K562 (cell line): ENCODE measurements around the gene ST6GALNAC1. TPM values are rescaled to one million over a fixed set of nuclear protein-coding genes. Genes with fewer than 3 reads are reported as not detected.

ENCODE experiments used
- ARID3A ChIP-seq: IDR thresholded peaks from 2 replicates; pipeline ENCODE4 v1.6.1; 2012; ENCODE audit warnings: low read depth, low read length, improper control_type of control experiment, borderline replicate concordance
- ARID4B ChIP-seq: sonication (generic); formaldehyde crosslinking; IDR thresholded peaks from 2 replicates; pipeline ENCODE4 v1.8.0; 2022; ENCODE audit warnings: mild to moderate bottlenecking, missing genetic modification reagents
- BRD4 ChIP-seq: fragments of 200-600 bp; sonication (generic); IDR thresholded peaks from 2 replicates; pipeline ENCODE4 v1.6.1; 2017; ENCODE audit warnings: inconsistent platforms
- ILF3 ChIP-seq: fragments of 450-650 bp; IDR thresholded peaks from 2 replicates; pipeline ENCODE4 v1.6.1; 2018; ENCODE audit warnings: antibody characterized with exemption, mild to moderate bottlenecking, moderate library complexity, borderline replicate concordance
- MNT ChIP-seq, 2 experiments: fragments of 450-650 bp; conservative IDR thresholded peaks; 2 replicates each; pipeline ENCODE4 v1.6.1; 2017; ENCODE audit warnings: mild to moderate bottlenecking in 2 of 2, moderate library complexity in 2 of 2
- NR4A1 ChIP-seq, 2 experiments: fragments of 250-450 bp in 1 of 2; fragments of 450-650 bp in 1 of 2; sonication (Bioruptor Pico) in 1 of 2; IDR thresholded peaks; 2 replicates each; pipeline versions ENCODE4 v1.4.0 to v1.6.1; 2016 to 2020; ENCODE audit warnings: mild to moderate bottlenecking in 2 of 2, missing compliant biosample characterization in 1 of 2, missing genetic modification characterization in 1 of 2, moderate library complexity in 1 of 2
- PHF8 ChIP-seq: fragments of 200-600 bp; sonication (generic); IDR thresholded peaks from 2 replicates; pipeline ENCODE4 v1.6.1; 2012; ENCODE audit warnings: mixed run types, mild to moderate bottlenecking, inconsistent platforms, low read length, moderate library complexity, borderline replicate concordance
- POLR2AphosphoS2 ChIP-seq: IDR thresholded peaks from 2 replicates; pipeline ENCODE4 v1.6.1; 2012; ENCODE audit warnings: low read length, improper control_type of control experiment
- SFPQ ChIP-seq: fragments of 200-400 bp; formaldehyde crosslinking; IDR thresholded peaks from 2 replicates; pipeline ENCODE4 v1.6.1; 2017; ENCODE audit warnings: mild to moderate bottlenecking, low read depth, low read length, moderate library complexity
- TGIF2 ChIP-seq: sonication (generic); formaldehyde crosslinking; IDR thresholded peaks from 2 replicates; pipeline ENCODE4 v1.8.1; 2022; ENCODE audit warnings: mild to moderate bottlenecking, missing genetic modification reagents, moderate library complexity
- THAP7 ChIP-seq: fragments of 250-450 bp; sonication (Bioruptor Pico); IDR thresholded peaks from 2 replicates; pipeline ENCODE4 v1.5.0; 2021
- polyA plus RNA-seq, 8 experiments: library from polyadenylated mRNA; depleted of rRNA in 4 of 8; stranded (reverse) in 5 of 8; unstranded in 3 of 8; fragments of >200 nt; fragmentation: Nextera tagmentation in 2 of 8; fragmentation: Illumina TruSeq in 1 of 8; extraction: Ambion mirVana in 2 of 8; extraction: Trizol in 1 of 8; gene quantifications; 2 replicates each; pipeline versions ENCODE4 v1.2.1 to v1.2.3, GENCODE V29; 2011 to 2014; ENCODE audit warnings: inconsistent platforms in 1 of 8, missing spikeins in 1 of 8
- total RNA-seq, 7 experiments: library from RNA; depleted of rRNA in 6 of 7; stranded (reverse); fragments of >200 nt in 6 of 7; fragmentation: Illumina TruSeq in 2 of 7; extraction: Trizol in 2 of 7; gene quantifications; 2 replicates each; pipeline versions ENCODE4 v1.2.1 to v1.2.3, GENCODE V29; 2011 to 2021; ENCODE audit warnings: low replicate concordance in 1 of 7

ST6GALNAC1 gene
- total and polyA plus RNA-seq, 9 of the 15 experiments (the other 6 are each of a cell fraction or from before 2014, with no cell fraction given): 20.6 to 68.4 (median 50.5) TPM

GRCh38 chr17:76577876-76578275 is 65.7 kb downstream of the ST6GALNAC1 start (continued):
- TF ChIP-seq NR4A1 (CRISPR knock-in tag; IDR thresholded peaks at IDR 0.05): no peak
- TF ChIP-seq NR4A1 (tag; IDR thresholded peaks at IDR 0.05): 0 out of 2 replicates have a peak, but pooled peaks have one; percentile 30
- TF ChIP-seq MNT (conservative IDR thresholded peaks at IDR 0.05): peak in 1 of 2 experiments; percentile 67; a peak in 1 of 4 replicates
- TF ChIP-seq PHF8: no peak
- TF ChIP-seq SFPQ: no peak
- TF ChIP-seq ILF3: no peak
- TF ChIP-seq BRD4: no peak
- TF ChIP-seq TGIF2 (CRISPR knock-in tag): no peak
- TF ChIP-seq THAP7 (CRISPR knock-in tag): no peak
- no peak for TF ChIP-seq ARID3A
- peak; percentile 42; the same call in 1 of the 2 replicates for TF ChIP-seq ARID4B (CRISPR knock-in tag)
- no peak for TF ChIP-seq POLR2AphosphoS2
